ENCODE measurements around the gene TSPAN2. TPM values are rescaled to one million over a fixed set of nuclear protein-coding genes. Genes with fewer than 3 reads are reported as not detected.
"Not testable (repeated sequence)": the region's sequence is repeated elsewhere in the genome, so short reads cannot be mapped to it uniquely, and the experiment has no call there.

TSPAN2 gene
- total and polyA plus RNA-seq, 2 donors from 2014 or later, result 9.9 to 14.6 TPM

DNA sequence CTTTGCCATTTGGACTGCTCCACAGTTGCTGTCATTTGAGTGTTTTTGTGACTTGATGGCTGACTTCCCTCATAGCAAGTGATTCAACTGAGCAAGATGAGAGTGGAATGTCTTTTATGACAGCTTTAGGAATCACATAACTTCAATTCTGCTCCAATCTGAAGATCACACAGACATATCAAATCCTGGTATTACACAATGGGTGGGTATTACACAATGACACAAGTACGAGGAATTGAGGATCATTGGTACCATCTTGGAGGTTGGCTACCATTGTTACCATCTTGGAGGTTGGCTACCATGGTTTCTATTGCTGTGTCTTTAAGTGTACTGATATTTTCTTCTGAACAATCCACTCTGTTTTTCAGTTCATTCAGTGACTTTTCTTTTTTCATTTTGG is 68.2 kb downstream of the TSPAN2 start:
- FAIRE-seq (no peak), DNase-seq (no peak)
- Histone ChIP-seq H3K4me3 (ENCODE audit: low read length in 3 of 3) (no peak overlapping the region), H3K9me3 (ENCODE audit: control insufficient read depth in 2 of 3, insufficient read depth in 1 of 3, low read length in 3 of 3) (no peaks in the 10 kb centered on the region), H3K4me1 (ENCODE audit: control insufficient read depth in 2 of 3, insufficient read depth in 2 of 3, low read depth in 1 of 3, low read length in 3 of 3) (no peaks in the 10 kb centered on the region), H3K27me3 (ENCODE audit: control insufficient read depth, insufficient read depth, low read length) (no peaks in the 10 kb centered on the region), H3K9ac (ENCODE audit: low read length in 3 of 3) (no peak overlapping the region), H3K27ac (ENCODE audit: low read depth in 2 of 2, low read length in 2 of 2) (no peak overlapping the region), H3K36me3 (ENCODE audit: control insufficient read depth in 2 of 3, insufficient read depth in 3 of 3, low read length in 3 of 3) (no peaks in the 10 kb centered on the region)
- intact Hi-C loops (cut with DNase I), result no loop called here
- TF ChIP-seq, protein P1, sequence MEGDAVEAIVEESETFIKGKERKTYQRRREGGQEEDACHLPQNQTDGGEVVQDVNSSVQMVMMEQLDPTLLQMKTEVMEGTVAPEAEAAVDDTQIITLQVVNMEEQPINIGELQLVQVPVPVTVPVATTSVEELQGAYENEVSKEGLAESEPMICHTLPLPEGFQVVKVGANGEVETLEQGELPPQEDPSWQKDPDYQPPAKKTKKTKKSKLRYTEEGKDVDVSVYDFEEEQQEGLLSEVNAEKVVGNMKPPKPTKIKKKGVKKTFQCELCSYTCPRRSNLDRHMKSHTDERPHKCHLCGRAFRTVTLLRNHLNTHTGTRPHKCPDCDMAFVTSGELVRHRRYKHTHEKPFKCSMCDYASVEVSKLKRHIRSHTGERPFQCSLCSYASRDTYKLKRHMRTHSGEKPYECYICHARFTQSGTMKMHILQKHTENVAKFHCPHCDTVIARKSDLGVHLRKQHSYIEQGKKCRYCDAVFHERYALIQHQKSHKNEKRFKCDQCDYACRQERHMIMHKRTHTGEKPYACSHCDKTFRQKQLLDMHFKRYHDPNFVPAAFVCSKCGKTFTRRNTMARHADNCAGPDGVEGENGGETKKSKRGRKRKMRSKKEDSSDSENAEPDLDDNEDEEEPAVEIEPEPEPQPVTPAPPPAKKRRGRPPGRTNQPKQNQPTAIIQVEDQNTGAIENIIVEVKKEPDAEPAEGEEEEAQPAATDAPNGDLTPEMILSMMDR (IDR thresholded peaks at IDR 0.05; ENCODE audit: borderline replicate concordance, extremely low read depth, insufficient read depth), result no peak

GRCh38 chr1:115019549-115019948 is 69.8 kb downstream of the TSPAN2 start:
- H3K9me3 ChIP-seq (ENCODE audit: control insufficient read depth in 2 of 3, insufficient read depth in 1 of 3, low read length in 3 of 3); FAIRE-seq; H3K27me3 ChIP-seq (ENCODE audit: control insufficient read depth, insufficient read depth, low read length); H3K27ac ChIP-seq (ENCODE audit: low read depth in 2 of 2, low read length in 2 of 2); H3K9ac ChIP-seq (ENCODE audit: low read length in 3 of 3); H3K36me3 ChIP-seq (ENCODE audit: control insufficient read depth in 2 of 3, insufficient read depth in 3 of 3, low read length in 3 of 3); H3K4me3 ChIP-seq (ENCODE audit: low read length in 3 of 3); DNase-seq; intact Hi-C loops (cut with DNase I); H3K4me1 ChIP-seq (ENCODE audit: control insufficient read depth in 2 of 3, insufficient read depth in 2 of 3, low read depth in 1 of 3, low read length in 3 of 3): not testable (repeated sequence)

GRCh38 chr1:115013792-115014191 is 75.5 kb downstream of the TSPAN2 start:
- DNase-seq (no peak), FAIRE-seq (no peak)
- Histone ChIP-seq H3K27ac (ENCODE audit: low read depth in 2 of 2, low read length in 2 of 2) (no peak overlapping the region), H3K36me3 (ENCODE audit: control insufficient read depth in 2 of 3, insufficient read depth in 3 of 3, low read length in 3 of 3) (no peaks in the 10 kb centered on the region), H3K4me3 (ENCODE audit: low read length in 3 of 3) (no peak overlapping the region), H3K4me1 (ENCODE audit: control insufficient read depth in 2 of 3, insufficient read depth in 2 of 3, low read depth in 1 of 3, low read length in 3 of 3) (no peaks in the 10 kb centered on the region), H3K9me3 (ENCODE audit: control insufficient read depth in 2 of 3, insufficient read depth in 1 of 3, low read length in 3 of 3) (no peaks in the 10 kb centered on the region), H3K9ac (ENCODE audit: low read length in 3 of 3) (no peak overlapping the region), H3K27me3 (ENCODE audit: control insufficient read depth, insufficient read depth, low read length) (no peaks in the 10 kb centered on the region)
- TF ChIP-seq, protein P1 (IDR thresholded peaks at IDR 0.05; ENCODE audit: borderline replicate concordance, extremely low read depth, insufficient read depth), result no peak
- intact Hi-C loops (cut with DNase I), result no loop called here

DNA sequence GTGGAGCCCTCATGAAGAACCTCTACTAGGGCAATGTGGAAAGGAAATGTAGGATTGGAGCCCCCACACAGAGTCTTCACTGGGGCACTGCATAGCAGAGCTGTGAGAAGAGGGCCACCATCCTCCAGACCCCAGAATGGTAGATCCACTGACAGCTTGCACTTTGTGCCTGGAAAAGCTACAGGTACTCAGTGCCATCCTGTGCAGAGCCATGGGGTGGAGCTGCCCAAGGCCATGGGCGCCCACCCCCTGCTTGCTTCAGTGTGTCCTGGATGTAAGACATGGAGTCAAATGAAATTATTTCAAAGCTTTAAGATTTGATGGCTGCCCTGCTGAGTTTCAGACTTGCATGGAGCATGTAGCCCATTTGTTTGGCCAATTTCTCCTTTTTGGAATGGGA is 76.9 kb downstream of the TSPAN2 start:
- TF ChIP-seq, protein P1 (IDR thresholded peaks at IDR 0.05; ENCODE audit: borderline replicate concordance, extremely low read depth, insufficient read depth), result no peak
- Histone ChIP-seq H3K9me3 (ENCODE audit: control insufficient read depth in 2 of 3, insufficient read depth in 1 of 3, low read length in 3 of 3) (no peaks in the 10 kb centered on the region), H3K9ac (ENCODE audit: low read length in 3 of 3) (no peak overlapping the region), H3K27ac (ENCODE audit: low read depth in 2 of 2, low read length in 2 of 2) (no peak overlapping the region), H3K4me3 (ENCODE audit: low read length in 3 of 3) (no peak overlapping the region), H3K36me3 (ENCODE audit: control insufficient read depth in 2 of 3, insufficient read depth in 3 of 3, low read length in 3 of 3) (no peaks in the 10 kb centered on the region), H3K27me3 (ENCODE audit: control insufficient read depth, insufficient read depth, low read length) (no peaks in the 10 kb centered on the region), H3K4me1 (ENCODE audit: control insufficient read depth in 2 of 3, insufficient read depth in 2 of 3, low read depth in 1 of 3, low read length in 3 of 3) (no peaks in the 10 kb centered on the region)
- intact Hi-C loops (cut with DNase I), result no loop called here
- DNase-seq (peak in 1 of 5 donors; percentile 54), FAIRE-seq (no peak)
